Measurements from ENCODE around the gene EIF4EBP3. TPM values are rescaled to one million over a fixed set of nuclear protein-coding genes. Genes with fewer than 3 reads are reported as not detected.

The EIF4EBP3 gene
- polyA plus RNA-seq, 1 donor from 2014 or later, result 1.0 TPM

DNA sequence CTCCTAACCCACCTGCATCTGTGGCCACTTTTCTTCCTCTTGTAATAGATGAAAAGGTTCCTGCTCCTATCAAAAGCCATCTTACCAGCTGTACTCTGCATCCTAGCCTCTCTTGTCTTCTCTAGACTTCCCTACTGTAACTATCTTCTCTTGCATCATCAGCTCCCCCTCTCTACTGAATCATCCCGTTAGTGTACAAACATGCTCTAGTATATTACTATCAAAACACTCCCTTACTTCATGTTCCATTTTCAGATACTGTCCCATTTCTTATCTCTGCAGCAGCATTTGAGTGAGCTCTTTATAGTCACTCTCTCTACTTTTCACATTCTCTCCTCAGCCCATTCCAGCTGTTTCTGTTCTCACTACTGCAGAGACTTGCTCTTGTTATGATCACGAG is 7.0 kb downstream of the EIF4EBP3 start:
- Histone ChIP-seq H3K4me2 (ENCODE audit: low read length) (no peak overlapping the region), H3K27ac (ENCODE audit: low read length) (no peak overlapping the region)

DNA sequence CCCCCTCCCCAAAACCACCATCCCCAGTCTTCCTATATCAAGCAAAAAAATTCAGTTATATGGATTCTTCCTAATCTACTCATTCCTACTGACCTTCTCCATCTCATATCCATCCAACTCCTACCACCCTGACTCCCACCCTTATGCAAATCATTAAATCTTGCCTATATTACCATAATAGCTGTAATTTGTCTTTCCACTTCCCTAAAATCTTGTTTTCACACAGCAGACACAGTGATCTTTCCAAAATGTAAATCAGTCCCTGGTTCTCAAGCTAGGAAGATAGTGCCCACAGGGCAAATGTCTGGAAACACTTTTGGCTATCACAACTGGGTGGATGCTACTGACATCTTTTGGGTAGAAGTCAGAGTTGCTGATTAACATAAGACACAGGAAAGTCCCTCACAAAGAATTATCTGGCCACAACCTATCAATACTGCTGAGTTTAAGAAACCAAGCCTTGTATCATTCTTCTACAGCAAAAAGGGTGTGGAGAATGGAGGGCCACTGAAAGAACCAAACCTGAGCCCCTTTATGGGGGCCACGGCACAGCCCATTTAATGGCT is 8.4 kb downstream of the EIF4EBP3 start:
- Histone ChIP-seq H3K79me2 (replicated peaks; ENCODE audit: insufficient read depth, low read length) (peaks cover 27% of the 10 kb centered on the region), H3K36me3 (ENCODE audit: insufficient read depth, low read length) (no peaks in the 10 kb centered on the region), H3K9me3 (ENCODE audit: low read length) (no peaks in the 10 kb centered on the region), H3K4me3 (ENCODE audit: low read length) (peak overlapping the region; percentile 75), H3K27me3 (ENCODE audit: insufficient read depth, low read depth, low read length) (no peaks in the 10 kb centered on the region), H3K27ac (ENCODE audit: low read length) (peak overlapping the region; percentile 90), H3K9ac (ENCODE audit: low read length) (peak overlapping the region; percentile 84), H2AFZ (ENCODE audit: low read depth, low read length) (no peak overlapping the region), H4K20me1 (ENCODE audit: insufficient read depth) (no peaks in the 10 kb centered on the region), H3F3A (ENCODE audit: insufficient read depth, low read length, poor library complexity, severe bottlenecking) (no peaks in the 10 kb centered on the region), H3K4me2 (ENCODE audit: low read length) (peak overlapping the region; percentile 93), H3K9me2 (ENCODE audit: insufficient read depth, low read length) (no peaks in the 10 kb centered on the region)
- TF ChIP-seq EP300 (conservative IDR thresholded peaks at IDR 0.05; ENCODE audit: poor library complexity, severe bottlenecking) (no peak), SMC3 (conservative IDR thresholded peaks at IDR 0.05; ENCODE audit: poor library complexity) (no peak), EZH2 (IDR thresholded peaks at IDR 0.05; ENCODE audit: borderline replicate concordance, insufficient read depth, low read length, poor library complexity, severe bottlenecking) (no peak), POLR2AphosphoS5 (IDR thresholded peaks at IDR 0.05) (no peak), RAD21 (conservative IDR thresholded peaks at IDR 0.05) (no peak), TAF1 (IDR thresholded peaks at IDR 0.05; ENCODE audit: low read depth) (no peak), MXI1 (conservative IDR thresholded peaks at IDR 0.05; ENCODE audit: poor library complexity, severe bottlenecking) (no peak)
- TF ChIP-seq, protein P1, sequence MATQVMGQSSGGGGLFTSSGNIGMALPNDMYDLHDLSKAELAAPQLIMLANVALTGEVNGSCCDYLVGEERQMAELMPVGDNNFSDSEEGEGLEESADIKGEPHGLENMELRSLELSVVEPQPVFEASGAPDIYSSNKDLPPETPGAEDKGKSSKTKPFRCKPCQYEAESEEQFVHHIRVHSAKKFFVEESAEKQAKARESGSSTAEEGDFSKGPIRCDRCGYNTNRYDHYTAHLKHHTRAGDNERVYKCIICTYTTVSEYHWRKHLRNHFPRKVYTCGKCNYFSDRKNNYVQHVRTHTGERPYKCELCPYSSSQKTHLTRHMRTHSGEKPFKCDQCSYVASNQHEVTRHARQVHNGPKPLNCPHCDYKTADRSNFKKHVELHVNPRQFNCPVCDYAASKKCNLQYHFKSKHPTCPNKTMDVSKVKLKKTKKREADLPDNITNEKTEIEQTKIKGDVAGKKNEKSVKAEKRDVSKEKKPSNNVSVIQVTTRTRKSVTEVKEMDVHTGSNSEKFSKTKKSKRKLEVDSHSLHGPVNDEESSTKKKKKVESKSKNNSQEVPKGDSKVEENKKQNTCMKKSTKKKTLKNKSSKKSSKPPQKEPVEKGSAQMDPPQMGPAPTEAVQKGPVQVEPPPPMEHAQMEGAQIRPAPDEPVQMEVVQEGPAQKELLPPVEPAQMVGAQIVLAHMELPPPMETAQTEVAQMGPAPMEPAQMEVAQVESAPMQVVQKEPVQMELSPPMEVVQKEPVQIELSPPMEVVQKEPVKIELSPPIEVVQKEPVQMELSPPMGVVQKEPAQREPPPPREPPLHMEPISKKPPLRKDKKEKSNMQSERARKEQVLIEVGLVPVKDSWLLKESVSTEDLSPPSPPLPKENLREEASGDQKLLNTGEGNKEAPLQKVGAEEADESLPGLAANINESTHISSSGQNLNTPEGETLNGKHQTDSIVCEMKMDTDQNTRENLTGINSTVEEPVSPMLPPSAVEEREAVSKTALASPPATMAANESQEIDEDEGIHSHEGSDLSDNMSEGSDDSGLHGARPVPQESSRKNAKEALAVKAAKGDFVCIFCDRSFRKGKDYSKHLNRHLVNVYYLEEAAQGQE (IDR thresholded peaks at IDR 0.05; ENCODE audit: borderline replicate concordance), result no peak
- TF ChIP-seq, protein P2, sequence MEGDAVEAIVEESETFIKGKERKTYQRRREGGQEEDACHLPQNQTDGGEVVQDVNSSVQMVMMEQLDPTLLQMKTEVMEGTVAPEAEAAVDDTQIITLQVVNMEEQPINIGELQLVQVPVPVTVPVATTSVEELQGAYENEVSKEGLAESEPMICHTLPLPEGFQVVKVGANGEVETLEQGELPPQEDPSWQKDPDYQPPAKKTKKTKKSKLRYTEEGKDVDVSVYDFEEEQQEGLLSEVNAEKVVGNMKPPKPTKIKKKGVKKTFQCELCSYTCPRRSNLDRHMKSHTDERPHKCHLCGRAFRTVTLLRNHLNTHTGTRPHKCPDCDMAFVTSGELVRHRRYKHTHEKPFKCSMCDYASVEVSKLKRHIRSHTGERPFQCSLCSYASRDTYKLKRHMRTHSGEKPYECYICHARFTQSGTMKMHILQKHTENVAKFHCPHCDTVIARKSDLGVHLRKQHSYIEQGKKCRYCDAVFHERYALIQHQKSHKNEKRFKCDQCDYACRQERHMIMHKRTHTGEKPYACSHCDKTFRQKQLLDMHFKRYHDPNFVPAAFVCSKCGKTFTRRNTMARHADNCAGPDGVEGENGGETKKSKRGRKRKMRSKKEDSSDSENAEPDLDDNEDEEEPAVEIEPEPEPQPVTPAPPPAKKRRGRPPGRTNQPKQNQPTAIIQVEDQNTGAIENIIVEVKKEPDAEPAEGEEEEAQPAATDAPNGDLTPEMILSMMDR (IDR thresholded peaks at IDR 0.05; ENCODE audit: poor library complexity, severe bottlenecking), result no peak

More for the DNA sequence above, 7.0 kb downstream of the EIF4EBP3 start:
- Histone ChIP-seq H3K79me2 (replicated peaks; ENCODE audit: insufficient read depth, low read length) (peaks cover 27% of the 10 kb centered on the region), H3K27me3 (ENCODE audit: insufficient read depth, low read depth, low read length) (no peaks in the 10 kb centered on the region), H3K9me3 (ENCODE audit: low read length) (no peaks in the 10 kb centered on the region), H3F3A (ENCODE audit: insufficient read depth, low read length, poor library complexity, severe bottlenecking) (no peaks in the 10 kb centered on the region), H4K20me1 (ENCODE audit: insufficient read depth) (no peaks in the 10 kb centered on the region), H3K4me3 (ENCODE audit: low read length) (no peak overlapping the region), H3K9me2 (ENCODE audit: insufficient read depth, low read length) (no peaks in the 10 kb centered on the region), H3K36me3 (ENCODE audit: insufficient read depth, low read length) (no peaks in the 10 kb centered on the region), H3K9ac (ENCODE audit: low read length) (no peak overlapping the region), H2AFZ (ENCODE audit: low read depth, low read length) (no peak overlapping the region)
- TF ChIP-seq TAF1 (IDR thresholded peaks at IDR 0.05; ENCODE audit: low read depth), result no peak
- no peak for TF ChIP-seq EP300 (conservative IDR thresholded peaks at IDR 0.05; ENCODE audit: poor library complexity, severe bottlenecking)
- TF ChIP-seq SMC3 (conservative IDR thresholded peaks at IDR 0.05; ENCODE audit: poor library complexity), result no peak
- no peak for TF ChIP-seq EZH2 (IDR thresholded peaks at IDR 0.05; ENCODE audit: borderline replicate concordance, insufficient read depth, low read length, poor library complexity, severe bottlenecking)
- TF ChIP-seq, protein P2 (IDR thresholded peaks at IDR 0.05; ENCODE audit: poor library complexity, severe bottlenecking), result no peak
- TF ChIP-seq POLR2AphosphoS5 (IDR thresholded peaks at IDR 0.05), result no peak
- no peak for TF ChIP-seq RAD21 (conservative IDR thresholded peaks at IDR 0.05)
- no peak for TF ChIP-seq MXI1 (conservative IDR thresholded peaks at IDR 0.05; ENCODE audit: poor library complexity, severe bottlenecking)
- TF ChIP-seq, protein P1 (IDR thresholded peaks at IDR 0.05; ENCODE audit: borderline replicate concordance), result no peak

Measured in neural cell (in vitro differentiated cells).